ENCODE measurements around the gene AK6. TPM values are rescaled to one million over a fixed set of nuclear protein-coding genes. Genes with fewer than 3 reads are reported as not detected.

The AK6 gene
- total and polyA plus RNA-seq, 9 of the 15 experiments (the other 6 are each of a cell fraction or from before 2014, with no cell fraction given), result 84.6 to 669 (median 143) TPM

GRCh38 chr5:69369340-69370121 is at the start of gene AK6, which contains the start of the genes RAD17 and TAF9 (continued):
- TF ChIP-seq SETDB1 (IDR thresholded peaks at IDR 0.05; ENCODE audit: low read length), result peak; percentile 23
- peak; percentile 87 for TF ChIP-seq PHF20 (IDR thresholded peaks at IDR 0.05; ENCODE audit: partially characterized antibody)
- TF ChIP-seq ZKSCAN1 (IDR thresholded peaks at IDR 0.05; ENCODE audit: low read depth, low read length), result peak; percentile 62; the same call in 1 of the 2 replicates
- TF ChIP-seq EP400 (IDR thresholded peaks at IDR 0.05), result peak; percentile 99
- TF ChIP-seq RBBP5 (IDR thresholded peaks at IDR 0.05; ENCODE audit: borderline replicate concordance, insufficient read depth, low read length, poor library complexity, severe bottlenecking), result peak; percentile 92
- peak; percentile 91; the same call in 1 of the 2 replicates for TF ChIP-seq ERF (CRISPR knock-in tag; IDR thresholded peaks at IDR 0.05)
- peak; percentile 92 for TF ChIP-seq TOE1 (IDR thresholded peaks at IDR 0.05; ENCODE audit: borderline replicate concordance)
- TF ChIP-seq TOE1 (CRISPR knock-in tag; IDR thresholded peaks at IDR 0.05; ENCODE audit: borderline replicate concordance, low read depth), result no peak
- TF ChIP-seq, protein P1, sequence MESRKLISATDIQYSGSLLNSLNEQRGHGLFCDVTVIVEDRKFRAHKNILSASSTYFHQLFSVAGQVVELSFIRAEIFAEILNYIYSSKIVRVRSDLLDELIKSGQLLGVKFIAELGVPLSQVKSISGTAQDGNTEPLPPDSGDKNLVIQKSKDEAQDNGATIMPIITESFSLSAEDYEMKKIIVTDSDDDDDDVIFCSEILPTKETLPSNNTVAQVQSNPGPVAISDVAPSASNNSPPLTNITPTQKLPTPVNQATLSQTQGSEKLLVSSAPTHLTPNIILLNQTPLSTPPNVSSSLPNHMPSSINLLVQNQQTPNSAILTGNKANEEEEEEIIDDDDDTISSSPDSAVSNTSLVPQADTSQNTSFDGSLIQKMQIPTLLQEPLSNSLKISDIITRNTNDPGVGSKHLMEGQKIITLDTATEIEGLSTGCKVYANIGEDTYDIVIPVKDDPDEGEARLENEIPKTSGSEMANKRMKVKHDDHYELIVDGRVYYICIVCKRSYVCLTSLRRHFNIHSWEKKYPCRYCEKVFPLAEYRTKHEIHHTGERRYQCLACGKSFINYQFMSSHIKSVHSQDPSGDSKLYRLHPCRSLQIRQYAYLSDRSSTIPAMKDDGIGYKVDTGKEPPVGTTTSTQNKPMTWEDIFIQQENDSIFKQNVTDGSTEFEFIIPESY (CRISPR knock-in tag; IDR thresholded peaks at IDR 0.05), result peak; percentile 77
- peak; percentile 62; the same call in 1 of the 2 replicates for TF ChIP-seq CREB1 (IDR thresholded peaks at IDR 0.05)
- peak; percentile 77 for TF ChIP-seq CREB1 (CRISPR knock-in tag; IDR thresholded peaks at IDR 0.05)
- peak; percentile 94 for TF ChIP-seq RBM22 (IDR thresholded peaks at IDR 0.05; ENCODE audit: low read depth, low read length, poor library complexity, severe bottlenecking)
- TF ChIP-seq C11orf30 (IDR thresholded peaks at IDR 0.05; ENCODE audit: low read depth), result peak; percentile 97
- TF ChIP-seq, protein P2, sequence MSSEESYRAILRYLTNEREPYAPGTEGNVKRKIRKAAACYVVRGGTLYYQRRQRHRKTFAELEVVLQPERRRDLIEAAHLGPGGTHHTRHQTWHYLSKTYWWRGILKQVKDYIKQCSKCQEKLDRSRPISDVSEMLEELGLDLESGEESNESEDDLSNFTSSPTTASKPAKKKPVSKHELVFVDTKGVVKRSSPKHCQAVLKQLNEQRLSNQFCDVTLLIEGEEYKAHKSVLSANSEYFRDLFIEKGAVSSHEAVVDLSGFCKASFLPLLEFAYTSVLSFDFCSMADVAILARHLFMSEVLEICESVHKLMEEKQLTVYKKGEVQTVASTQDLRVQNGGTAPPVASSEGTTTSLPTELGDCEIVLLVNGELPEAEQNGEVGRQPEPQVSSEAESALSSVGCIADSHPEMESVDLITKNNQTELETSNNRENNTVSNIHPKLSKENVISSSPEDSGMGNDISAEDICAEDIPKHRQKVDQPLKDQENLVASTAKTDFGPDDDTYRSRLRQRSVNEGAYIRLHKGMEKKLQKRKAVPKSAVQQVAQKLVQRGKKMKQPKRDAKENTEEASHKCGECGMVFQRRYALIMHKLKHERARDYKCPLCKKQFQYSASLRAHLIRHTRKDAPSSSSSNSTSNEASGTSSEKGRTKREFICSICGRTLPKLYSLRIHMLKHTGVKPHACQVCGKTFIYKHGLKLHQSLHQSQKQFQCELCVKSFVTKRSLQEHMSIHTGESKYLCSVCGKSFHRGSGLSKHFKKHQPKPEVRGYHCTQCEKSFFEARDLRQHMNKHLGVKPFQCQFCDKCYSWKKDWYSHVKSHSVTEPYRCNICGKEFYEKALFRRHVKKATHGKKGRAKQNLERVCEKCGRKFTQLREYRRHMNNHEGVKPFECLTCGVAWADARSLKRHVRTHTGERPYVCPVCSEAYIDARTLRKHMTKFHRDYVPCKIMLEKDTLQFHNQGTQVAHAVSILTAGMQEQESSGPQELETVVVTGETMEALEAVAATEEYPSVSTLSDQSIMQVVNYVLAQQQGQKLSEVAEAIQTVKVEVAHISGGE (CRISPR knock-in tag; IDR thresholded peaks at IDR 0.05), result peak in 1 of 3 experiments; percentile 90; a peak in 2 of 6 replicates
- no peak for TF ChIP-seq FOS (IDR thresholded peaks at IDR 0.05; ENCODE audit: extremely low read depth, insufficient read length)
- peak; percentile 96 for TF ChIP-seq KLF1 (tag; IDR thresholded peaks at IDR 0.05)
- TF ChIP-seq, protein P3, sequence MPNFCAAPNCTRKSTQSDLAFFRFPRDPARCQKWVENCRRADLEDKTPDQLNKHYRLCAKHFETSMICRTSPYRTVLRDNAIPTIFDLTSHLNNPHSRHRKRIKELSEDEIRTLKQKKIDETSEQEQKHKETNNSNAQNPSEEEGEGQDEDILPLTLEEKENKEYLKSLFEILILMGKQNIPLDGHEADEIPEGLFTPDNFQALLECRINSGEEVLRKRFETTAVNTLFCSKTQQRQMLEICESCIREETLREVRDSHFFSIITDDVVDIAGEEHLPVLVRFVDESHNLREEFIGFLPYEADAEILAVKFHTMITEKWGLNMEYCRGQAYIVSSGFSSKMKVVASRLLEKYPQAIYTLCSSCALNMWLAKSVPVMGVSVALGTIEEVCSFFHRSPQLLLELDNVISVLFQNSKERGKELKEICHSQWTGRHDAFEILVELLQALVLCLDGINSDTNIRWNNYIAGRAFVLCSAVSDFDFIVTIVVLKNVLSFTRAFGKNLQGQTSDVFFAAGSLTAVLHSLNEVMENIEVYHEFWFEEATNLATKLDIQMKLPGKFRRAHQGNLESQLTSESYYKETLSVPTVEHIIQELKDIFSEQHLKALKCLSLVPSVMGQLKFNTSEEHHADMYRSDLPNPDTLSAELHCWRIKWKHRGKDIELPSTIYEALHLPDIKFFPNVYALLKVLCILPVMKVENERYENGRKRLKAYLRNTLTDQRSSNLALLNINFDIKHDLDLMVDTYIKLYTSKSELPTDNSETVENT (CRISPR knock-in tag; IDR thresholded peaks at IDR 0.05), result peak; percentile 43
- peak; percentile 86 for TF ChIP-seq HNRNPLL (IDR thresholded peaks at IDR 0.05; ENCODE audit: low read depth, low read length, poor library complexity, severe bottlenecking)

All from K562 (cell line).